CD14-positive monocyte (primary cell): Measurements from ENCODE around the gene CDK15. TPM values are rescaled to one million over a fixed set of nuclear protein-coding genes. Genes with fewer than 3 reads are reported as not detected.

ENCODE experiments used
- DNase-seq, 3 donors: peaks; one replicate each; pipeline ENCODE4 v3.0.0-alpha.2; 2011 to 2022
- H2AFZ ChIP-seq: 2 replicates; pipeline ENCODE4 v1.6.0; 2012; ENCODE audit warnings: mild to moderate bottlenecking, low read depth, low read length, inconsistent platforms; ENCODE audit not compliant: insufficient read depth, poor library complexity, severe bottlenecking
- H3K27ac ChIP-seq, 2 donors: 1 replicate in 1 of 2; 2 replicates in 1 of 2; pipeline ENCODE4 v1.5.1; 2012 to 2013; ENCODE audit warnings: low read length in 2 of 2, control low read depth in 1 of 2, inconsistent platforms in 1 of 2, low read depth in 1 of 2, mild to moderate bottlenecking in 1 of 2
- H3K27me3 ChIP-seq, 2 donors: one replicate each; pipeline versions ENCODE4 v1.6.0 to v1.6.1; 2011 to 2013; ENCODE audit warnings: low read length in 2 of 2; ENCODE audit not compliant: control insufficient read depth in 2 of 2, insufficient read depth in 2 of 2
- H3K36me3 ChIP-seq, 2 donors: replicated peaks in 1 of 2; 1 replicate in 1 of 2; 2 replicates in 1 of 2; pipeline versions ENCODE4 v1.5.1 to v1.6.1; 2012 to 2013; ENCODE audit warnings: low read length in 2 of 2, control low read depth in 1 of 2, inconsistent platforms in 1 of 2, mild to moderate bottlenecking in 1 of 2; ENCODE audit not compliant: insufficient read depth in 2 of 2, control insufficient read depth in 1 of 2
- H3K4me1 ChIP-seq, 2 donors: 1 replicate in 1 of 2; 2 replicates in 1 of 2; pipeline versions ENCODE4 v1.5.1 to v1.6.1; 2012 to 2013; ENCODE audit warnings: low read length in 2 of 2, control low read depth in 1 of 2, inconsistent platforms in 1 of 2, mild to moderate bottlenecking in 1 of 2, moderate library complexity in 1 of 2; ENCODE audit not compliant: insufficient read depth in 2 of 2, control insufficient read depth in 1 of 2
- H3K4me2 ChIP-seq: replicated peaks from 2 replicates; pipeline ENCODE3; 2012; ENCODE audit warnings: low read length, moderate library complexity, mild to moderate bottlenecking; ENCODE audit not compliant: poor library complexity, severe bottlenecking; ENCODE audit errors: extremely low read depth
- H3K4me3 ChIP-seq, 3 experiments: fragments of 200-600 bp in 1 of 3; sonication (generic) in 1 of 3; replicated peaks in 1 of 3; 1 replicate in 2 of 3; 2 replicates in 1 of 3; pipeline ENCODE4 v1.5.1; 2011 to 2013; ENCODE audit warnings: low read length in 3 of 3, mild to moderate bottlenecking in 3 of 3, control low read depth in 2 of 3, low read depth in 2 of 3, inconsistent platforms in 1 of 3, moderate library complexity in 1 of 3
- H3K79me2 ChIP-seq: 2 replicates; pipeline ENCODE4 v1.6.0; 2012; ENCODE audit warnings: mild to moderate bottlenecking, control low read depth, inconsistent platforms, low read length, moderate library complexity; ENCODE audit not compliant: insufficient read depth
- H3K9ac ChIP-seq: 2 replicates; pipeline ENCODE4 v1.6.0; 2017; ENCODE audit warnings: low read length, mild to moderate bottlenecking; ENCODE audit not compliant: insufficient read depth, poor library complexity, severe bottlenecking
- H3K9me3 ChIP-seq, 2 donors: replicated peaks in 1 of 2; 1 replicate in 1 of 2; 2 replicates in 1 of 2; pipeline versions ENCODE4 v1.5.1 to v1.6.1; 2012 to 2013; ENCODE audit warnings: low read length in 2 of 2, control low read depth in 1 of 2; ENCODE audit not compliant: control insufficient read depth in 1 of 2, insufficient read depth in 1 of 2
- H4K20me1 ChIP-seq: 2 replicates; pipeline ENCODE4 v1.6.0; 2012; ENCODE audit warnings: mild to moderate bottlenecking, low read length, control low read depth, moderate library complexity; ENCODE audit not compliant: insufficient read depth
- H3K27ac Mint-ChIP-seq, 7 donors: one replicate each; pipeline ENCODE4 v1.8.0; 2020; ENCODE audit warnings: mild to moderate bottlenecking in 7 of 7, mixed read lengths in 7 of 7, moderate library complexity in 6 of 7, inconsistent platforms in 2 of 7
- H3K27me3 Mint-ChIP-seq, 3 donors: one replicate each; pipeline ENCODE4 v1.8.0; 2021 to 2022; ENCODE audit warnings: low read depth in 3 of 3, mild to moderate bottlenecking in 3 of 3, mixed read lengths in 3 of 3, moderate library complexity in 3 of 3, inconsistent platforms in 1 of 3
- H3K36me3 Mint-ChIP-seq, 2 donors: one replicate each; pipeline ENCODE4 v1.8.0; 2020; ENCODE audit warnings: mixed read lengths in 2 of 2, inconsistent platforms in 1 of 2, mild to moderate bottlenecking in 1 of 2
- H3K4me1 Mint-ChIP-seq: one replicate; pipeline ENCODE4 v1.8.0; 2020; ENCODE audit warnings: mild to moderate bottlenecking, mixed read lengths
- H3K4me3 Mint-ChIP-seq, 2 donors: one replicate each; pipeline ENCODE4 v1.8.0; 2020; ENCODE audit warnings: mild to moderate bottlenecking in 2 of 2, mixed read lengths in 2 of 2, moderate library complexity in 1 of 2
- H3K9me3 Mint-ChIP-seq, 7 donors: one replicate each; pipeline ENCODE4 v1.8.0; 2020 to 2022; ENCODE audit warnings: mixed read lengths in 7 of 7, mild to moderate bottlenecking in 6 of 7, moderate library complexity in 6 of 7, inconsistent platforms in 2 of 7
- CTCF ChIP-seq: fragments of 200-600 bp; IDR thresholded peaks from one replicate; pipeline ENCODE4 v1.8.0; 2022; ENCODE audit warnings: antibody characterized with exemption, mild to moderate bottlenecking
- WGBS: methylation state at CpG from one replicate; pipeline ENCODE4 v1.1.5; 2013; ENCODE audit warnings: missing lambda C conversion rate; ENCODE audit not compliant: insufficient coverage; 5-methylcytosine and 5-hydroxymethylcytosine counted together
- intact Hi-C, 2 donors: fragments of 100-400 bp; cut with micrococcal nuclease; formaldehyde crosslinking; loops; one replicate each; pipeline versions ENCODE4 v1.15.0 to v1.15.1; 2023
- polyA plus RNA-seq, 3 donors: library from polyadenylated mRNA; depleted of rRNA in 1 of 3; unstranded in 2 of 3; stranded (reverse) in 1 of 3; fragments of 300-500 nt in 2 of 3; fragments of >200 nt in 1 of 3; fragmentation: Illumina TruSeq in 2 of 3; gene quantifications; 1 replicate in 2 of 3; 2 replicates in 1 of 3; pipeline ENCODE4 v1.2.3, GENCODE V29; 2012 to 2021

The CDK15 gene
- polyA plus RNA-seq, 3 donors = not detected

- Histone ChIP-seq H4K20me1 (no peaks in the 10 kb centered on the region), H3K36me3 (no peaks in the 10 kb centered on the region), H3K4me3 (no peak overlapping the region), H3K4me2 (no peak overlapping the region), H3K9me3 (peaks cover 0 to 3% of the 10 kb centered on the region in 2 donors), H3K27me3 (no peaks in the 10 kb centered on the region), H2AFZ (no peak overlapping the region), H3K79me2 (no peaks in the 10 kb centered on the region), H3K27ac (no peak overlapping the region), H3K4me1 (no peaks in the 10 kb centered on the region), H3K9ac (no peak overlapping the region)
- no CpG with 5 or more reads among the region's 2 CpGs for WGBS
- Mint-ChIP-seq H3K36me3 (no peaks in the 10 kb centered on the region), H3K4me3 (no peak overlapping the region), H3K9me3 (peaks cover 0 to 8% (median 3%) of the 10 kb centered on the region in 7 donors), H3K4me1 (peaks cover 4% of the 10 kb centered on the region), H3K27me3 (peaks cover 2 to 5% (median 5%) of the 10 kb centered on the region in 3 donors), H3K27ac (no peak overlapping the region)
- intact Hi-C loops = no loop called here
- no peak for TF ChIP-seq CTCF
- no peak for DNase-seq
Observed at GRCh38 chr2:201931475-201931874, 125.1 kb downstream of the CDK15 start.

GRCh38 chr2:201931951-201932350 is 125.6 kb downstream of the CDK15 start:
- no peak overlapping the region for H3K4me3 ChIP-seq
- no peak overlapping the region for H2AFZ ChIP-seq
- H3K4me2 ChIP-seq = no peak overlapping the region
- no peaks in the 10 kb centered on the region for H3K4me1 ChIP-seq
- peaks cover 0 to 8% (median 3%) of the 10 kb centered on the region in 7 donors for H3K9me3 Mint-ChIP-seq
- no peak overlapping the region for H3K9ac ChIP-seq
- no peaks in the 10 kb centered on the region for H3K36me3 Mint-ChIP-seq
- DNase-seq = no peak
- WGBS = 67% methylated on average over 7 of the region's 7 CpGs
- H3K27ac ChIP-seq = no peak overlapping the region
- H3K27me3 Mint-ChIP-seq = peaks cover 2 to 5% (median 5%) of the 10 kb centered on the region in 3 donors
- no peak overlapping the region for H3K4me3 Mint-ChIP-seq
- TF ChIP-seq CTCF = no peak
- H3K27ac Mint-ChIP-seq = no peak overlapping the region
- H4K20me1 ChIP-seq = no peaks in the 10 kb centered on the region
- peaks cover 0 to 3% of the 10 kb centered on the region in 2 donors for H3K9me3 ChIP-seq
- intact Hi-C loops = no loop called here
- H3K36me3 ChIP-seq = no peaks in the 10 kb centered on the region
- H3K79me2 ChIP-seq = no peaks in the 10 kb centered on the region
- H3K27me3 ChIP-seq = no peaks in the 10 kb centered on the region
- H3K4me1 Mint-ChIP-seq = peaks cover 4% of the 10 kb centered on the region
